Stomach (tissue), 9 donors: Measurements from ENCODE around the gene NPTN. TPM values are rescaled to one million over a fixed set of nuclear protein-coding genes. Genes with fewer than 3 reads are reported as not detected.
"Not testable (repeated sequence)": the region's sequence is repeated elsewhere in the genome, so short reads cannot be mapped to it uniquely, and the experiment has no call there.

Experiments used
- DNase-seq, 2 donors: peaks; one replicate each; pipeline versions ENCODE4 v3.0.0 to v3.0.0-alpha.2; 2013 to 2019
- H3K27ac ChIP-seq, 5 donors: fragments of 200-600 bp in 4 of 5; sonication (generic) in 4 of 5; one replicate each; pipeline ENCODE4 v1.5.1; 2013 to 2019; ENCODE audit warnings: mild to moderate bottlenecking in 1 of 5, moderate library complexity in 1 of 5
- H3K27me3 ChIP-seq, 3 donors: fragments of 200-600 bp; sonication (generic); one replicate each; pipeline ENCODE4 v1.5.1; 2017 to 2019; ENCODE audit warnings: mixed run types in 1 of 3
- H3K36me3 ChIP-seq, 4 donors: fragments of 200-600 bp; sonication (generic); 1 replicate in 3 of 4; 2 replicates in 1 of 4; pipeline ENCODE4 v1.5.1; 2016 to 2019
- H3K4me1 ChIP-seq, 4 donors: fragments of 200-600 bp; sonication (generic); one replicate each; pipeline ENCODE4 v1.5.1; 2016 to 2019
- H3K4me3 ChIP-seq, 4 donors: fragments of 200-600 bp; sonication (generic) in 3 of 4; one replicate each; pipeline ENCODE4 v1.5.1; 2016 to 2019; ENCODE audit warnings: mild to moderate bottlenecking in 1 of 4
- H3K9me3 ChIP-seq, 4 donors: fragments of 200-600 bp; sonication (generic); one replicate each; pipeline ENCODE4 v1.5.1; 2016 to 2019
- EP300 ChIP-seq: sonication (generic); formaldehyde crosslinking; IDR thresholded peaks from one replicate; pipeline ENCODE4 v1.6.1; 2017; ENCODE audit warnings: antibody characterized with exemption
- POLR2A ChIP-seq, 4 donors: fragments of 450-650 bp; IDR thresholded peaks; one replicate each; pipeline ENCODE4 v1.6.1; 2016; ENCODE audit warnings: antibody characterized with exemption in 4 of 4, control low read depth in 2 of 4, mild to moderate bottlenecking in 1 of 4, moderate library complexity in 1 of 4
- POLR2AphosphoS5 ChIP-seq, 3 donors: sonication (generic); formaldehyde crosslinking; IDR thresholded peaks; one replicate each; pipeline ENCODE4 v1.6.1; 2016; ENCODE audit warnings: antibody characterized with exemption in 3 of 3
- WGBS, 5 donors: extraction: QIAGEN DNeasy Blood & Tissue Kit in 3 of 5; methylation state at CpG; one replicate each; pipeline versions ENCODE4 v1.1.5 to v1.1.7; 2013 to 2018; 5-methylcytosine and 5-hydroxymethylcytosine counted together
- intact Hi-C: fragments of 100-400 bp; cut with DNase I; formaldehyde crosslinking; loops from one replicate; pipeline ENCODE4 v1.15.1; 2023; ENCODE audit warnings: low total_unique reads
- polyA plus RNA-seq, 3 donors: library from polyadenylated mRNA; stranded (reverse); fragments of 200-250 nt; gene quantifications; one replicate each; pipeline ENCODE4 v1.2.3, GENCODE V29; 2013
- total RNA-seq, 5 donors: library from RNA; depleted of rRNA; stranded (reverse); fragments of >200 nt; gene quantifications; one replicate each; pipeline versions ENCODE4 v1.1.0 to v1.2.3, GENCODE V29; 2014 to 2016
- TF ChIP-seq, protein P1 (sequence below), 7 experiments: fragments of 450-650 bp in 4 of 7; fragments of 200-600 bp in 3 of 7; sonication (generic) in 3 of 7; IDR thresholded peaks; one replicate each; pipeline ENCODE4 v1.5.1; 2016 to 2019; ENCODE audit warnings: antibody characterized with exemption in 7 of 7, control low read depth in 2 of 7, mild to moderate bottlenecking in 1 of 7
- donor health status: healthy with polysubstance abuse.
- donor health status: Bipolar disorder and iron deficiency.
- donor health status: healthy.

Gene NPTN
- total and polyA plus RNA-seq, 8 donors = 41.4 to 228 (median 96.2) TPM

DNA sequence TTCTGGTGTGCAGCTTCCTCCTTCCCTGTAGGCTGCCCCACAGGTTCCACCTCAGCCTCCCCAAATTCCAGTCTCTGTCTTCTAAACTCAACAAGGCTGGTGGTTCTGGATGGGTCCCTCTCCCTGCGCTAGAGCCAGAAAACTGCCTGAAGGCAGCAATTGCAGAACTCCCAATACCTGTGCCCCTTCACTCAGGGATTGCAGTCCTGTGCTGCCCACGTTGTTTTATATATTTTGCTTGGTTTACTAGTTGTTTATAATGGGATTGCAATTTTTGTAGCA lies 14.8 kb upstream of the NPTN start:
- Histone ChIP-seq H3K9me3 (no peaks in the 10 kb centered on the region), H3K4me3 (no peak overlapping the region), H3K27ac (no peak overlapping the region), H3K27me3 (peaks cover 0 to 5% (median 0%) of the 10 kb centered on the region in 3 donors), H3K4me1 (no peaks in the 10 kb centered on the region), H3K36me3 (no peaks in the 10 kb centered on the region)
- intact Hi-C loops = no loop called here
- WGBS, 5 donors = 54 to 79% (median 74%) methylated on average over 2 of the region's 2 CpGs
- no peak for TF ChIP-seq EP300
- TF ChIP-seq, protein P1, sequence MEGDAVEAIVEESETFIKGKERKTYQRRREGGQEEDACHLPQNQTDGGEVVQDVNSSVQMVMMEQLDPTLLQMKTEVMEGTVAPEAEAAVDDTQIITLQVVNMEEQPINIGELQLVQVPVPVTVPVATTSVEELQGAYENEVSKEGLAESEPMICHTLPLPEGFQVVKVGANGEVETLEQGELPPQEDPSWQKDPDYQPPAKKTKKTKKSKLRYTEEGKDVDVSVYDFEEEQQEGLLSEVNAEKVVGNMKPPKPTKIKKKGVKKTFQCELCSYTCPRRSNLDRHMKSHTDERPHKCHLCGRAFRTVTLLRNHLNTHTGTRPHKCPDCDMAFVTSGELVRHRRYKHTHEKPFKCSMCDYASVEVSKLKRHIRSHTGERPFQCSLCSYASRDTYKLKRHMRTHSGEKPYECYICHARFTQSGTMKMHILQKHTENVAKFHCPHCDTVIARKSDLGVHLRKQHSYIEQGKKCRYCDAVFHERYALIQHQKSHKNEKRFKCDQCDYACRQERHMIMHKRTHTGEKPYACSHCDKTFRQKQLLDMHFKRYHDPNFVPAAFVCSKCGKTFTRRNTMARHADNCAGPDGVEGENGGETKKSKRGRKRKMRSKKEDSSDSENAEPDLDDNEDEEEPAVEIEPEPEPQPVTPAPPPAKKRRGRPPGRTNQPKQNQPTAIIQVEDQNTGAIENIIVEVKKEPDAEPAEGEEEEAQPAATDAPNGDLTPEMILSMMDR (IDR thresholded peaks at IDR 0.05) = no peak
- no peak for TF ChIP-seq POLR2AphosphoS5 (IDR thresholded peaks at IDR 0.05)
- TF ChIP-seq POLR2A (IDR thresholded peaks at IDR 0.05) = no peak
- DNase-seq = no peak

DNA sequence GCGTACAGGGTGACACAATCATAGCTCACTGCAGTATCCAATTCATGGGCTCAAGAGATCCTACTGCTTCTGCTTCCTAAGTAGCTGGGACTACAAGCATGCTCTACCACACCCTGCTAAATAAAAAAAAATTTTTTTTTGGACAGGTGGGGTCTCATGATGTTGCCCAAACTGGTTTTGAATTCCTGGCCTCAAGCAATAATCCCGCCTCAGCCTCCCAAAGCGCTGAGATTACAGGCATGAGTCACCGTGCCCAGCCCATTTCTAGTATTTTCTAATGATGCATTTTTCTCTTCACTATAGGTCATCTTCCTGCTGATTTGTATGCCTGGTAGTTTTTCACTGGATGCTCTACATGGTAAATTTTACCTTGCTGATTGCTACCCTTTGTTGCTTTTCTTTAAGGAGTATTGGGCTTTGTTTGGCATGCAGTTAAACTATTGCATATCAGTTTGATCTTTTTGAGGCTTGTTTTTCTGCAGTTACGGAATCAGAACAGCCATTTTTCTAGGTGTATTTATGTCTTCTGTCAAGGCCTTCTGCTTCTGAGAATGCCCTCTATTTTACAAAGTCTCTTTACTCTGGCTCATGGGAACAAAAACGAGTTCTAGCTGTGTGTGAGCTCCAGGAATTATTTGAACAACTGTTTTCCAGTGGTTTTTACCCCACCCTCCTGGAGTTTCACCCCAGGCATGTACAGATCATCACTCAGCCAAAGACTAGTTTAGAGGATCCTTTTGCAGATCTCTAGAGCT lies 14.2 kb upstream of the NPTN start:
- no peak overlapping the region for H3K27ac ChIP-seq
- H3K4me3 ChIP-seq = no peak overlapping the region
- TF ChIP-seq POLR2AphosphoS5 (IDR thresholded peaks at IDR 0.05) = no peak
- TF ChIP-seq POLR2A (IDR thresholded peaks at IDR 0.05) = no peak
- TF ChIP-seq EP300 = no peak
- TF ChIP-seq, protein P1 (IDR thresholded peaks at IDR 0.05) = no peak
- peaks cover 0 to 5% (median 0%) of the 10 kb centered on the region in 3 donors for H3K27me3 ChIP-seq
- intact Hi-C loops = no loop called here
- H3K9me3 ChIP-seq = no peaks in the 10 kb centered on the region
- WGBS, 5 donors = 50 to 65% (median 53%) methylated on average over 6 of the region's 6 CpGs
- no peaks in the 10 kb centered on the region for H3K36me3 ChIP-seq
- H3K4me1 ChIP-seq = no peaks in the 10 kb centered on the region
- no peak for DNase-seq

DNA sequence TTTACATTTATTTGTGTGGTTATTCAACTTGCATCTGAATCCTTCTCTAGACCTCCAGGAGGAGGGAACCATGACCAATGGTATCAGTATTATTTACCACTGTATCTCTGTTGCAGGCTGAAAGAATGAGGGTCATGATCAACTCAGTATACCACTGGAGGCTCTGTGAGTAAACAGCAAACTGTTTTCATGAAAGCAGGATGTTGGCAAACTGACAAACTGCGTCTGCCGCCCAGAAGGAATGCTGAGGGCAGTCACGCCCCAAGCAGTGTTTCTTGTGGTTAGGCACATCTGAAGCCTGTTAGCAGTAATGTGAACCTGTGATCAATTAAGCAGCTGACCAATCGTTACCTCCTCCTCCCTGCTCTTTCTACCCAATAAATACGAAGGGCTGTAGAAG lies 6.3 kb upstream of the NPTN start:
- peak in 1 of 2 donors; percentile 46 for DNase-seq
- 28 to 60% (median 45%) methylated on average over 5 of the region's 5 CpGs for WGBS, 5 donors
- intact Hi-C loops = loop anchor here (5.0 to 10.0 kb wide), 2 partner anchors 65 to 77 kb away; no protein-coding TSS in a partner anchor
- H3K36me3 ChIP-seq, H3K4me1 ChIP-seq, H3K27ac ChIP-seq, H3K4me3 ChIP-seq, H3K9me3 ChIP-seq: not testable (repeated sequence)
- H3K27me3 ChIP-seq = peaks cover 0 to 14% (median 0%) of the 10 kb centered on the region in 3 donors

DNA sequence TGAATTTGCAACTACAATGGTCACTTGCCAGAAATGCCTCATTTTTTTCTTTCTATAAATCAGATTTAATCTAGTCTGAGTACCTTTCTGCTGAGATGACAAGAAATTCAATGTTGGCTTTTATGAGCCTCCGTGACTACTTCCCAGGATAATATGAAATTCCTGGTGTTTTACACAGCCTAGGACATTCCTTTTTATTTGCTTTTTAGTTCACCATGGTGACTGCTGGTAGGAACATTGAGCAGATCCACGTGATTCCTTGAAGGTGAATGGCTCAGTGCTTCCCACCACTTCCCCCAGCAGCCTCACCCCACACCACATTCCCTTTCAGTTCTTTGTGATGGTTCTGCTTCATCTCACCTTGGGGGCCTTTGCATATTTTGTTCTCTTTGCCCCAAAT lies 4.3 kb upstream of the NPTN start:
- intact Hi-C loops = loop anchor here (5.0 to 10.0 kb wide), 2 partner anchors 67 to 75 kb away; no protein-coding TSS in a partner anchor
- H3K4me1 ChIP-seq = peaks cover 0 to 18% (median 9%) of the 10 kb centered on the region in 4 donors
- TF ChIP-seq EP300 (no peak), POLR2AphosphoS5 (IDR thresholded peaks at IDR 0.05) (no peak), POLR2A (IDR thresholded peaks at IDR 0.05) (no peak)
- TF ChIP-seq, protein P1 (IDR thresholded peaks at IDR 0.05) = no peak
- H3K27me3 ChIP-seq = peaks cover 0 to 14% (median 0%) of the 10 kb centered on the region in 3 donors
- no peaks in the 10 kb centered on the region for H3K36me3 ChIP-seq
- H3K27ac ChIP-seq = no peak overlapping the region
- H3K4me3 ChIP-seq = no peak overlapping the region
- H3K9me3 ChIP-seq = no peaks in the 10 kb centered on the region
- DNase-seq = peak in 1 of 2 donors; percentile 29
- WGBS, 5 donors = 36 to 61% (median 46%) methylated on average over 2 of the region's 2 CpGs

DNA sequence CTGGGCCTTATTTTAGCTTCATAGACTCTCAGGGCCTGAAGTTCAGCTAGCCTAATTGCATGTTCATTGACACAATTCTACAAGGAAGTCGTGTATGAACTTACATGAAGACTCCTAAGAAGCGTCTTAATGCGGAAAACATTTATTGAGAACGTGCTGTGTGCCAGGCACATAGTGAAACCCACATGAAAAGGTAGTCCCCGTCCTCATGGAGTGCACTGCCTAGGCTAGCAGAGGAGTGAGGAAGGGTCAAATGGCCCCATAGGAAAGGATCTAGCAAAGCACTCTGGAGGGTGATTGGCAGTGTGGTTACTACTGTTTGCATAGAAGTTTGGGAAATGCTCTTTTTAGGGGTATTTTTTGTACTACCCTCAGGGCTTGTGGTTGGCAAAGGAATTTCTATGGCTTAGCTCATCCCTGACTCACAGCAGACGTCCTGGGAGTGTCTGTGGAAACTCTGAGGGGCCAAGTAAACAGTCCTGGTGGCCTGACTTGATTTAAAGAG lies 854 bp upstream of the NPTN start:
- Histone ChIP-seq H3K27me3 (peaks cover 0 to under 1% (median 0%) of the 10 kb centered on the region in 3 donors), H3K4me1 (peaks cover 19 to 48% (median 40%) of the 10 kb centered on the region in 4 donors), H3K36me3 (no peaks in the 10 kb centered on the region), H3K9me3 (no peaks in the 10 kb centered on the region), H3K27ac (peak overlapping the region; percentile 88 to 100 (median 98)), H3K4me3 (peak overlapping the region; percentile 93 to 98 (median 94))
- intact Hi-C loops = loop anchor here (10.0 kb wide), 1 partner anchor 71 kb away; no protein-coding TSS in a partner anchor
- no peak for DNase-seq
- no peak for TF ChIP-seq POLR2AphosphoS5 (IDR thresholded peaks at IDR 0.05)
- TF ChIP-seq EP300 = no peak
- TF ChIP-seq, protein P1 (IDR thresholded peaks at IDR 0.05) = no peak
- no peak for TF ChIP-seq POLR2A (IDR thresholded peaks at IDR 0.05)
- WGBS, 5 donors = 61 to 76% (median 65%) methylated on average over 6 of the region's 6 CpGs
